GM12878 (cell line): ENCODE results near the gene LRRC3. TPM values are rescaled to one million over a fixed set of nuclear protein-coding genes. Genes with fewer than 3 reads are reported as not detected.
"Not testable (repeated sequence)": the region's sequence is repeated elsewhere in the genome, so short reads cannot be mapped to it uniquely, and the experiment has no call there.

Experiments used
- ATAC-seq: fragments of 200-7000 bp; cut with Tn5 transposase; 3 replicates; pipeline ENCODE4 v1.9.1; 2020; ENCODE audit warnings: mild to moderate bottlenecking, moderate library complexity
- BruUV-seq: library from RNA; stranded (reverse); fragments of 400-500 nt; replicated peaks from 2 replicates; lab custom pipeline; 2021; lab: Mats Ljungman, UMichigan
- CTCF ChIA-PET: fragments of 300-600 bp; sonication (Branson Sonifier 250); formaldehyde crosslinking; extraction: SDS; loops from one replicate; lab custom pipeline; 2021; ENCODE audit warnings: inconsistent platforms; lab: Yijun Ruan, JAX
- POLR2A ChIA-PET: fragments of 350-600 bp; formaldehyde crosslinking; extraction: SDS; loops from one replicate; lab custom pipeline; 2021; ENCODE audit warnings: inconsistent platforms; lab: Charles Lee
- RAD21 ChIA-PET: fragments of 300-600 bp; sonication (Branson Sonifier 250); formaldehyde crosslinking; loops from one replicate; lab custom pipeline; 2023; ENCODE audit warnings: antibody characterized with exemption; ENCODE audit not compliant: unreplicated experiment; lab: Charles Lee
- SMC1A ChIA-PET: fragments of 300-600 bp; sonication (Branson Sonifier 250); formaldehyde crosslinking; loops from one replicate; lab custom pipeline; 2023; ENCODE audit not compliant: unreplicated experiment, uncharacterized antibody; lab: Charles Lee
- DNase-seq: peaks from one replicate; pipeline ENCODE4 v3.0.0-alpha.2; 2011; ENCODE audit warnings: low read depth, low spot score
- FAIRE-seq: peaks from 3 replicates; lab custom pipeline; 2011; peaks lifted over from hg19 to GRCh38; lab: Jason Lieb, UNC
- H2AFZ ChIP-seq: 2 replicates; pipeline ENCODE4 v1.6.0; 2011; ENCODE audit warnings: low read depth, low read length, control low read depth; ENCODE audit not compliant: control insufficient read depth
- H3K27ac ChIP-seq: 2 replicates; pipeline ENCODE4 v1.5.1; 2011; ENCODE audit warnings: control low read depth; ENCODE audit not compliant: control insufficient read depth, insufficient read depth
- H3K27me3 ChIP-seq, 2 experiments: replicated peaks in 1 of 2; 2 replicates each; pipeline versions ENCODE4 v1.6.0 to v1.6.1; 2011; ENCODE audit warnings: low read length in 1 of 2; ENCODE audit not compliant: control insufficient read depth in 2 of 2, insufficient read depth in 2 of 2
- H3K36me3 ChIP-seq, 2 experiments: 2 replicates each; pipeline ENCODE4 v1.5.1; 2011; ENCODE audit warnings: low read length in 1 of 2; ENCODE audit not compliant: control insufficient read depth in 2 of 2, insufficient read depth in 2 of 2
- H3K4me1 ChIP-seq: 2 replicates; pipeline ENCODE4 v1.6.1; 2011; ENCODE audit warnings: mild to moderate bottlenecking, low read length, moderate library complexity, mixed read lengths; ENCODE audit not compliant: control insufficient read depth, insufficient read depth
- H3K4me2 ChIP-seq: 2 replicates; pipeline ENCODE4 v1.6.0; 2011; ENCODE audit warnings: control low read depth; ENCODE audit not compliant: control insufficient read depth, insufficient read depth
- H3K4me3 ChIP-seq: fragments of 200-600 bp; sonication (generic); 2 replicates; pipeline ENCODE4 v1.5.1; 2016
- H3K79me2 ChIP-seq: 2 replicates; pipeline ENCODE4 v1.6.0; 2011; ENCODE audit warnings: low read length; ENCODE audit not compliant: control insufficient read depth, insufficient read depth
- H3K9ac ChIP-seq: 2 replicates; pipeline ENCODE4 v1.8.0; 2011; ENCODE audit warnings: low read length, control low read depth, mixed read lengths; ENCODE audit not compliant: control insufficient read depth, insufficient read depth
- H3K9me3 ChIP-seq: replicated peaks from 3 replicates; pipeline ENCODE4 v1.5.1; 2011; ENCODE audit warnings: mild to moderate bottlenecking, low read length; ENCODE audit not compliant: control insufficient read depth, insufficient read depth
- H4K20me1 ChIP-seq: 2 replicates; pipeline ENCODE4 v1.6.0; 2011; ENCODE audit not compliant: control insufficient read depth, insufficient read depth
- FOS ChIP-seq: IDR thresholded peaks from 3 replicates; pipeline ENCODE4 v1.6.1; 2011; ENCODE audit warnings: borderline replicate concordance; ENCODE audit not compliant: insufficient read length; ENCODE audit errors: extremely low read depth
- JUND ChIP-seq: IDR thresholded peaks from 2 replicates; pipeline ENCODE4 v1.6.1; 2012; ENCODE audit warnings: low read depth, mild to moderate bottlenecking, low read length, improper control_type of control experiment, moderate library complexity
- KLF5 ChIP-seq: fragments of 450-650 bp; IDR thresholded peaks from 2 replicates; pipeline ENCODE4 v1.6.1; 2014; ENCODE audit warnings: mild to moderate bottlenecking; ENCODE audit not compliant: partially characterized antibody
- MYC ChIP-seq: IDR thresholded peaks from 2 replicates; pipeline ENCODE4 v1.6.1; 2011; ENCODE audit warnings: mild to moderate bottlenecking, low read length, moderate library complexity, inconsistent platforms; ENCODE audit not compliant: insufficient read depth, insufficient replicate concordance, insufficient read length, severe bottlenecking
- NBN ChIP-seq: fragments of 450-650 bp; IDR thresholded peaks from 2 replicates; pipeline ENCODE4 v1.6.1; 2016
- NFXL1 ChIP-seq: fragments of 450-650 bp; IDR thresholded peaks from 2 replicates; pipeline ENCODE4 v1.6.1; 2017; ENCODE audit warnings: antibody characterized with exemption, mild to moderate bottlenecking, borderline replicate concordance
- RAD51 ChIP-seq: fragments of 450-650 bp; IDR thresholded peaks from 2 replicates; pipeline ENCODE4 v1.6.1; 2016; ENCODE audit warnings: moderate library complexity, mild to moderate bottlenecking, inconsistent platforms
- RB1 ChIP-seq: fragments of 450-650 bp; formaldehyde crosslinking; IDR thresholded peaks from 2 replicates; pipeline ENCODE4 v1.6.1; 2017; ENCODE audit warnings: mild to moderate bottlenecking, borderline replicate concordance
- SIX5 ChIP-seq: IDR thresholded peaks from 2 replicates; pipeline ENCODE4 v1.6.1; 2011; ENCODE audit warnings: mild to moderate bottlenecking, low read depth, low read length, moderate library complexity; ENCODE audit not compliant: severe bottlenecking
- SP1 ChIP-seq: IDR thresholded peaks from one replicate; pipeline ENCODE4 v1.6.1; 2011; ENCODE audit warnings: low read depth, low read length
- SUZ12 ChIP-seq: fragments of 200-600 bp; sonication (generic); IDR thresholded peaks from one replicate; pipeline ENCODE4 v1.6.1; 2018; ENCODE audit warnings: antibody characterized with exemption, mild to moderate bottlenecking; ENCODE audit not compliant: unreplicated experiment
- WGBS: methylation state at CpG from one replicate; pipeline ENCODE4 v1.1.6; 2016; ENCODE audit warnings: low lambda C conversion rate; ENCODE audit not compliant: insufficient replicate concordance, insufficient coverage; ENCODE audit errors: missing lambda C conversion rate; 5-methylcytosine and 5-hydroxymethylcytosine counted together
- in situ Hi-C: fragments of 300-500 bp; cut with MboI; formaldehyde crosslinking; loops from 9 replicates; pipeline ENCODE4 v1.14.3; 2018; ENCODE audit warnings: mixed read lengths
- intact Hi-C: fragments of 100-400 bp; cut with micrococcal nuclease; formaldehyde crosslinking; loops from one replicate; pipeline ENCODE4 v1.14.2; 2022; ENCODE audit not compliant: unreplicated experiment
- polyA plus RNA-seq, 11 experiments: library from polyadenylated mRNA; depleted of rRNA in 4 of 11; unstranded in 6 of 11; stranded (reverse) in 5 of 11; fragments of >200 nt; fragmentation: Nextera tagmentation in 4 of 11; fragmentation: Illumina TruSeq in 1 of 11; extraction: Ambion mirVana in 4 of 11; extraction: Trizol in 1 of 11; gene quantifications; 1 replicate in 1 of 11; 2 replicates in 10 of 11; pipeline versions ENCODE4 v1.2.1 to v1.2.3, GENCODE V29; 2011 to 2016; ENCODE audit warnings: inconsistent platforms in 2 of 11, missing spikeins in 2 of 11, low read depth in 1 of 11
- total RNA-seq, 4 experiments: library from RNA; depleted of rRNA in 3 of 4; stranded (reverse); fragments of >200 nt in 3 of 4; fragmentation: Illumina TruSeq in 1 of 4; extraction: Trizol in 1 of 4; gene quantifications; 2 replicates each; pipeline versions ENCODE4 v1.2.1 to v1.2.3, GENCODE V29; 2013 to 2021
- TF ChIP-seq, protein P1 (sequence below): fragments of 450-650 bp; IDR thresholded peaks from 2 replicates; pipeline ENCODE4 v1.6.1; 2014; ENCODE audit warnings: mild to moderate bottlenecking

LRRC3 gene
- total and polyA plus RNA-seq, 10 of the 15 experiments (the other 5 are each of a cell fraction or from before 2014, with no cell fraction given) = 0.02 to 0.31 (median 0.09) TPM; not detected in 1

DNA sequence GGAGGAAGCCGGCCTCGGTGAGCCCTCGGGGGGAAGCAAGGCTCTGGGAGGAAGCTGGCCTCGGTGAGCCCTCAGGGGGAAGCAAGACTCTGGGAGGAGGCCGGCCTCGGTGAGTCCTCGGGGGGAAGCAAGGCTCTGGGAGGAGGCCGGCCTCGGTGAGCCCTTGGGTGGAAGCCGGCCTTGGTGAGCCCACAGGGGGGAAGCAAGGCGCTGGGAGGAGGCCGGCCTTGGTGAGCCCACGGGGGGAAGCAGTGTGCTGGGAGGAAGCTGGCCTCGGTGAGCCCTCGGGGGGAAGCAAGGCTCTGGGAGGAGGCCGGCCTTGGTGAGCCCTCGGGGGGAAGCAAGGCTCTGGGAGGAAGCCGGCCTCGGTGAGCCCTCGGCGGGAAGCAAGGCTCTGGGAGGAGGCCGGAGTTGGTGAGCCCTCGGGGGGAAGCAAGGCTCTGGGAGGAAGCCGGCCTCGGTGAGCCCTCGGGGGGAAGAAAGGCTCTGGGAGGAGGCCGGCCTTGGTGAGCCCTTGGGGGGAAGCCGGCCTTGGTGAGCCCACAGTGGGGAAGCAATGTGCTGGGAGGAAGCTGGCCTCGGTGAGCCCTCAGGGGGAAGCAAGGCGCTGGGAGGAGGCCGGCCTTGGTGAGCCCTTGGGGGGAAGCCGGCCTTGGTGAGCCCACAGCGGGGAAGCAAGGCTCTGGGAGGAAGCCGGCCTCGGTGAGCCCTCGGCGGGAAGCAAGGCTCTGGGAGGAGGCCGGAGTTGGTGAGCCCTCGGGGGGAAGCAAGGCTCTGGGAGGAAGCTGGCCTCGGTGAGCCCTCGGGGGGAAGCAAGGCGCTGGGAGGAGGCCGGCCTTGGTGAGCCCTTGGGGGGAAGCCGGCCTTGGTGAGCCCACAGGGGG is 47.9 kb downstream of the LRRC3 start:
- intact Hi-C loops, RAD21 ChIA-PET, H3K4me1 ChIP-seq, FAIRE-seq, H3K27ac ChIP-seq, H3K36me3 ChIP-seq, ATAC-seq, H3K9ac ChIP-seq, H3K79me2 ChIP-seq, H3K9me3 ChIP-seq, BruUV-seq, H2AFZ ChIP-seq, in situ Hi-C loops, H3K4me3 ChIP-seq, H3K27me3 ChIP-seq, H4K20me1 ChIP-seq, DNase-seq, H3K4me2 ChIP-seq: not testable (repeated sequence)
- SMC1A ChIA-PET = interaction anchor here (0.8 kb wide), 1 partner anchor 290 kb away, joined by 3 read pairs; no protein-coding TSS in a partner anchor
- CTCF ChIA-PET = interaction anchor here (0.9 kb wide), 1 partner anchor 272 kb away, joined by 3 read pairs; no protein-coding TSS in a partner anchor
- 60% methylated on average over 40 of the region's 44 CpGs for WGBS
- POLR2A ChIA-PET = interaction anchor here (0.6 kb wide), 1 partner anchor 172 kb away, joined by 3 read pairs; no protein-coding TSS in a partner anchor

DNA sequence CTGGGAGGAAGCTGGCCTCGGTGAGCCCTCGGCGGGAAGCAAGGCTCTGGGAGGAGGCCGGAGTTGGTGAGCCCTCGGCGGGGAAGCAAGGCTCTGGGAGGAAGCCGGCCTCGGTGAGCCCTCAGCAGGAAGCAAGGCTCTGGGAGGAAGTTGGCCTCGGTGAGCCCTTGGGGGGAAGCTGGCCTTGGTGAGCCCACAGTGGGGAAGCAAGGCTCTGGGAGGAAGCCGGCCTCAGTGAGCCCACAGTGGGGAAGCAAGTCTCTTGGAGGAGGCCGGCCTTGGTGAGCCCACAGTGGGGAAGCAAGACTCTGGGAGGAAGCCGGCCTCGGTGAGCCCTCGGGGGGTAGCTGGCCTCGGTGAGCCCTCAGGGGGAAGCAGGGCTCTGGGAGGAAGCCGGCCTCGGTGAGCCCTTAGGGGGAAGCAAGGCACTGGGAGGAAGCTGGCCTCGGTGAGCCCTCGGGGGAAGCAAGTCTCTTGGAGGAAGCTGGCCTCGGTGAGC is 48.6 kb downstream of the LRRC3 start:
- ChIA-PET CTCF (no interaction called here), RAD21 (no interaction called here), POLR2A (interaction anchor here (0.6 kb wide), 1 partner anchor 173 kb away, joined by 3 read pairs; no protein-coding TSS in a partner anchor), SMC1A (interaction anchor here (0.8 kb wide), 1 partner anchor 290 kb away, joined by 3 read pairs; no protein-coding TSS in a partner anchor)
- DNase-seq (no peak), ATAC-seq (no peak), FAIRE-seq (no peak)
- H3K4me1 ChIP-seq = no peaks in the 10 kb centered on the region
- H3K9ac ChIP-seq = no peak overlapping the region
- in situ Hi-C loops = no loop called here
- no peaks in the 10 kb centered on the region for H3K79me2 ChIP-seq
- H3K4me2 ChIP-seq = no peak overlapping the region
- no peaks in the 10 kb centered on the region; a peak in 1 of 4 replicates for H3K27me3 ChIP-seq
- no TSS peak for BruUV-seq
- WGBS = 17% methylated on average over 18 of the region's 20 CpGs
- TF ChIP-seq RB1 = no peak
- TF ChIP-seq NFXL1 = no peak
- no peak for TF ChIP-seq SP1
- TF ChIP-seq RAD51 = no peak
- no peak for TF ChIP-seq SUZ12
- TF ChIP-seq KLF5 = no peak
- TF ChIP-seq SIX5 = no peak
- TF ChIP-seq JUND = no peak
- no peak for TF ChIP-seq NBN
- no peak for TF ChIP-seq FOS
- no peak for TF ChIP-seq MYC
- TF ChIP-seq, protein P1, sequence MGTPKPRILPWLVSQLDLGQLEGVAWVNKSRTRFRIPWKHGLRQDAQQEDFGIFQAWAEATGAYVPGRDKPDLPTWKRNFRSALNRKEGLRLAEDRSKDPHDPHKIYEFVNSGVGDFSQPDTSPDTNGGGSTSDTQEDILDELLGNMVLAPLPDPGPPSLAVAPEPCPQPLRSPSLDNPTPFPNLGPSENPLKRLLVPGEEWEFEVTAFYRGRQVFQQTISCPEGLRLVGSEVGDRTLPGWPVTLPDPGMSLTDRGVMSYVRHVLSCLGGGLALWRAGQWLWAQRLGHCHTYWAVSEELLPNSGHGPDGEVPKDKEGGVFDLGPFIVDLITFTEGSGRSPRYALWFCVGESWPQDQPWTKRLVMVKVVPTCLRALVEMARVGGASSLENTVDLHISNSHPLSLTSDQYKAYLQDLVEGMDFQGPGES = no peak
- no peaks in the 10 kb centered on the region for H3K9me3 ChIP-seq
- no peak overlapping the region for H3K4me3 ChIP-seq
- intact Hi-C loops = no loop called here
- H3K36me3 ChIP-seq = no peaks in the 10 kb centered on the region
- H4K20me1 ChIP-seq = no peaks in the 10 kb centered on the region
- H2AFZ ChIP-seq = no peak overlapping the region
- no peak overlapping the region for H3K27ac ChIP-seq
